Fibroblast of gingiva (primary cell): ENCODE results near the gene KCNH5.
"Not testable (repeated sequence)": the region's sequence is repeated elsewhere in the genome, so short reads cannot be mapped to it uniquely, and the experiment has no call there.

Experiments used
- DNase-seq: peaks from one replicate; pipeline ENCODE4 v3.0.0-alpha.2; 2011; ENCODE audit warnings: low read depth

KCNH5 gene

DNA sequence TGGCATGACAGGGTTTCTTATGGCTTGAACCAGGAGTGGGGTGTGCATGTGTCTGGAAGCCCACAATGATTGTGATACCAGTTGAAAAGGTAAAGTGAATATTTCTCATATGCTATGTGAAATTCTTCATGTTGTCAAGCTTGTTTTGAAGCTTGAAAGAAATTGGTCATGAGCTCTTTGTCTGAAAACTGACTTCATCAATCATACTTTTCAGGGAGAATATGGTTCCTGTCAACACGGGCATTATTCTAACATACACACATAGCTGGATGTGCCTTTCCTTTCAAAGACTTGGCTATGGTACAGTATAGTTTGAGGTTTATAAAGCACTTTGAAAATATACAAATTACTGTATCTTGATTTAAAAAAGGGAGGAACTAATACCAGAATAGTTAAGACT is 158.8 kb downstream of the KCNH5 start:
- no peak for DNase-seq

DNA sequence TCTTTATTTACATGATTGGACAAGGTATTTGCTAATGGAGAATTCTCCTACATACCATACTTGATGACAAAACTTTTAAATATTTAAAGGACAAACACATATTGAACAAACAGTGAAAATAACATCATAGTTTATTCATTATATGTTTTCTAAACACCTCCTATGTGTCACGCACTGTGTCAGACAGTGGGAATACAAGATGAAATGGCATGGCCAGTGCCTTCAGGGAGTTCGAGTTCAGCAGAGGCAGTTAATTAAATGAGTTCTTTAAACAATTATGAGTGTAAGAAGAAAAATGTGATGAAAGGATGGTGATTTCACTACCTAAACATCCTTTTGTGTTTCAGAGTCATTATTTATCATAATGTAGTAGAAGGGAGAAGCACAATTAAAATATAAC is 159.8 kb downstream of the KCNH5 start:
- DNase-seq = no peak

- no peak for DNase-seq
Measured at GRCh38 chr14:62882967-62883366, 162.3 kb downstream of the KCNH5 start.

DNA sequence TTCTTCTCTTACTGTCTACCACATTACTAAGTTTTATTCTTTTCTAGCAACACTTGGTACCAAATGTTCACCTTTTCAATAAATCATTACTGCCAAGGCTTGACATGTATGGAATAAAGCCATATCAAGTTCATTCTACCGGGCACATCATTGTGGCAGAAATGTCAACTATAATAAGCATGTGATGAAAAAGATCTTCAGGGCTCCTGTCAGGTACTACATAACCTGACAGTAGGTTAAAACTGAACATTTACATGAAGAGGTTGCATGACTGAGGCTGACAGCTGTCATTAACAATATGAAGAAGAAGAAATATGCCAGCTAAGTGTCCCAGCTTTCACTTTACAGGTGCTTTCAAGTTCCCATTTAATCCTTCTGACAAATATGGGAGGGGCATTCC is 178.9 kb downstream of the KCNH5 start:
- DNase-seq = no peak

GRCh38 chr14:62864588-62864987 is 180.7 kb downstream of the KCNH5 start:
- no peak for DNase-seq

- not testable (repeated sequence) for DNase-seq
Measured at GRCh38 chr14:62858011-62858410, 187.2 kb downstream of the KCNH5 start.

GRCh38 chr14:62854951-62855350 is 190.3 kb downstream of the KCNH5 start:
- no peak for DNase-seq

GRCh38 chr14:62847168-62847567 is 198.1 kb downstream of the KCNH5 start:
- DNase-seq = no peak

GRCh38 chr14:62844546-62844945 is 200.7 kb downstream of the KCNH5 start:
- no peak for DNase-seq

DNA sequence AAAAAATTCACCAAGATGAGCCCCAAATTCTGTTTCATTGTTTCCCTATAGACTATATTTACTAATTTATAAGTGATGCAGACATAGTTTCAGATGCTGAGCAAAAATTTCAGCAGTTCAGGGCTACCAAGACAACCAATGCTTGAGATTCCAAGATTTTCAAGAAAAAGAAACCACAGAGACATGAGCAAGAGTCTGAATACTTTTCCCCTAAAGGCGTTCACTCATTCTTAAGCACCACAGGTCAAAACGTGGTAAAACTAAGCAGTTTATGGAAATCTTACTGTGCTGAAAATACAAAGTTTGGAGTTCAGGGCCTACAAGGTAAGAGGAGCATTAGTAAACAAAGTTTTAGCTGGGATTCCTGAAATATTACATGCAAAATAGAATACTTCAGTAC is 221.2 kb downstream of the KCNH5 start:
- no peak for DNase-seq

GRCh38 chr14:62819931-62820330 is 225.3 kb downstream of the KCNH5 start:
- DNase-seq = no peak

- no peak for DNase-seq
Measured at GRCh38 chr14:62807636-62808035, 237.6 kb downstream of the KCNH5 start.

DNA sequence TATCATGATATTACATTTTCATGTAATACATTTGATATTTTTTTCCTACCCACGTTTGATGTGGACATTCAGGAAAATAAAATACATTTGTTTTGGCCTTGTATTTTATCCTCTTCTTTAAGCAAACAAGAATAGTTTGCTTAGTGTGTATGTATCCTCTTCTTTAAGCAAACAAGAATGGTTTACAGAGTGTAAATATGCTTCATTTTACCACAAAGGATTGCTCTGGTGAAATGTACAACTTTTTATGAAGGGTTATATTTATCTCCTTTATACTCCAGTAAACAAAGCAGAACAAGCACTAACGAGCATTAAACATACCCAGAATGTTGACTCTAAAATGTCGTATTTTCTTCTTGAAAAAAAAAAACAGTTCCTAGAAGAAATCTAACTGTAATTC is 244.7 kb downstream of the KCNH5 start:
- DNase-seq = no peak

DNA sequence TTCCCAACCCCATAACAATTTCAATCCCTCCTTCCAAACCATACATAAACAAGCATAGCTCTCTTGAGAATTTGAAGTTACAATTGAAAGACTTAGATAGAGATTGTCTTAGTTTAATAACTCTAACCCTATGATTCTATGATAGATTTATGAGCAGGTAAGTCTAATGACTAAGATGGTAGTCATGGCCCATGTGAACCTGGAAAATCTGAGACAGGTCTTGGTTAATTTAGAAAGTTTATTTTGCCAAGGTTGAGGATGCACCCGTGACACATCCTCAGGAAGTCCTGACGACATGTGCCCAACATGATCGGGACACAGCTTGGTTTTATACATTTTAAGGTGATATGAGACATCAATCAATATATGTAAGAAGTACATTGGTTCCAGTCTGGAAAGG is 248.8 kb downstream of the KCNH5 start:
- no peak for DNase-seq

DNA sequence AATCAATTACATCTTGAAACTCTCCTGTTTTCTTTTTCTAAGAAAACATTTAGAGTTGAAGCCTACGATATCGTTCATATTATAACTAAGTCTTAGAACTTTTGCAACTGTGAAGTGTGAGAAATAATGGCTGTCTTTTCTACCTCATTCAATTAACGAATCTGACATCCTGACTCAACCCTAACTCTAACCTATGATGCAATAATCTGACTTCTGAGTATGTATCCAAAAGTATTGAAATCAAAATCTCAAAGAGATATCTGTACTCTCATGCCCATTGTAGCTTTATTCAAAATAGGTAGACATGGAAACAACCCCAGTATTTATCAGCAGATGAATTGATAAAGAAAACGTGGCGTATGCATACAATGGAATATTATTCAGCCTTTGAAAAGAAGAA is 252.7 kb downstream of the KCNH5 start:
- no peak for DNase-seq

- not testable (repeated sequence) for DNase-seq
Measured at GRCh38 chr14:62781328-62781727, 263.9 kb downstream of the KCNH5 start.

- no peak for DNase-seq
Measured at GRCh38 chr14:62778852-62779251, 266.4 kb downstream of the KCNH5 start.

DNA sequence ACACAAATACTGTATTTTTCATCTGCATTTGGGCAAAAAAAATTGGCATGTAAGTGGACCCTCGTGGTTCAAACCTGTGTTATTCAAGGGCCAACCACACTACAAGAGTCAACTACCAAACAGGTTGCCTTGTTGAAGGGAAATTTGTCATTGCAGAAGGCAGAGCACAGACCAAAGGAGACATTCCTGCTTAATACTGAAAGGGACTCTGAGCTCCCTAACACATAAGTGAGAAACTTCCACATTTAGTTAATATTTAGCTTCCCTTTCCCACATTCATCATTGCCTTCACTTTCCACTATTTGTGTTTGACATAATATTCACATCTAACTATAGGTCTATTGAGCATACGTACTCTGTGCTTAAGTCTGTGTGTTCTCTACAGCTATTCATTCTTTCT is 266.9 kb downstream of the KCNH5 start:
- no peak for DNase-seq

DNA sequence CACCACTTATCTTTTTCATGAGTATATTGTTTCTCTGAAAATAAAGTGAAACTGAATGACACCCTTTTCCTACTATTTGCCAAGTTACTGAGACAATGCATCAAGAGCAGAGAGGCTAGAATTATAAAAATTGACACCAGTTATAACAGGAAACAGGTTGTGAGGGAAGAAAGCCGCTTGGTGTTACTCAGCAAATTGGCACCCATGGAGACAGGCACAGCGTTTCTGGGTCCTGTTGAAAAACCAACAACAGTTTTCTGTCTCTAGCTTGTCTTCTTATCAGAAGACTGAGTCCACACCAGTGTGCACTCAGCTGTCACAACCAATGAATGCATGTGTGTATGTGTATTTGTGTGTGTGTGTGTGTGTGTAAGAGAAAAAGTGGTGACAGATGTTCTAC is 267.7 kb downstream of the KCNH5 start:
- no peak for DNase-seq

DNA sequence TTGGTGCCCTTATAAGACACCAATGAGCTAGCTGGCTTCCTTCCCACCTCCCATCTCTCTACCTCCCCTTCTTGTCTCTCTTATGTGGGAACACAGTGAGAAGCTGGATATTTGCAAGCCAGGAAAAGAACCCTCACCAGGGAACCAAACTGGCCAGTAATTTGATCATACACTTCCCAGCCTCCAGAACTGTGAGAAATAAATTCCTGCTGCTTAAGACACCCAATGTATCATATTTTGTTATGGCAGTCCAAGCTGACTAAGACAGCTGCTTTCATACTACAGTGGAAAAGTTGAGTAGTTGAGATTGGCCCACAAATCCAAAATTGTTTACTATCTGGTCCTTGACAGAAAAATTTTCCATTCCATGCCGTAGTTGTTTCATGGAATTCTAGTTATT is 269.0 kb downstream of the KCNH5 start:
- no peak for DNase-seq

DNA sequence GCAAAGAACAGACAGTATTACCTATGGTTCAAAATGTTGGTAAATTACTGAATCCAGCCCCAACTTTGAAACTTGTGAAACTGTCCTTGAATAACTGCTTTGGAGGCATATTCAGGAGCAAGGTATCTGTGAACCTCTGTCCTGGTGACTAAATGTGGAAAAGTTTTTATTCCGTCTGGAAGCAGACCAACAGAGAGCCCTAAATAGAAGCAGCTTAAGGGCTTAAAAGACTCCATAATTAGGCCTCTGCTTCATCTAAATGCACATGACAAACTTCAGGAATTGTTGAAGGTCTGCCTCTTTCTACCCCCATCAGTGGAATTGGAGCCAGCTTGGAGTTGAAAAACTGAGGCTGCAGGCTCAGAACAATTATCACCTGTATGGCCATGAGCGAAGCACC is 276.5 kb downstream of the KCNH5 start:
- DNase-seq = no peak

- DNase-seq = no peak
Measured at GRCh38 chr14:62763951-62764350, 281.3 kb downstream of the KCNH5 start.

DNA sequence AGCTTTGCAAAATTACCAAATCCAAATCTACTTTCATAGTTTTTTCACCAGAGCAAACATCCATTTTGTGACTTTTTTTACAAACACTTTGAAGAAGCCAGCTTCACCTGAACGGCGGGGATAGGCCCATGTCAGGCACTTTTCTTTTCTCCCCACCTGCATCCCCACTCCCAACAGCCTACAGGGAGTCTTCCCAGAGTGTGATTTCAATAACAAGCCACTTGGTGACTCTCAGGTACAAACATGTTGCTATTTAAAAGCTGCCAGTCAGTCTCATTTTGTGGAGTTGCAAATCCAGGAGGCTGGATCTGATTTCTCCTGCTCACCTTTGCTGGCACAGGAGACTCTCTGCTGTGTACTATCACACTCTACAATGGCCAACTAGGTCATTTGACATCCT is 285.5 kb downstream of the KCNH5 start:
- no peak for DNase-seq

DNA sequence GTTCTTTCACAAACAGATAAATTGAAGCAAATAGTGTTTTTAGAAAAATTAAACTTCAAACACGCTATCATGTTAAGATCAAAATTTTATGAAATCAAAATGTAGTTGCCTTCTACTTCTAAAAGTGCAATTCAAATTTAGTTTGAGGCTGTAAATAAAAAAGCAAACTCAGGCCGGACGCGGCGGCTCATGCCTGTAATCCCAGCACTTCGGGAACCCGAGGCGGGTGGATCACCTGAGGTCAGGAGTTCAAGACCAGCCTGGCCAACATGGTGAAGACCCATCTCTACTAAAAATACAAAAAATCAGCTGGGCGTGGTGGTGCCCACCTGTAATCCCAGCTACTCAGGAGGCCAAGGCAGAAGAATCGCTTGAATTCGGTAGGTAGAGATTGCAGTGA is 298.4 kb downstream of the KCNH5 start:
- DNase-seq = not testable (repeated sequence)

DNA sequence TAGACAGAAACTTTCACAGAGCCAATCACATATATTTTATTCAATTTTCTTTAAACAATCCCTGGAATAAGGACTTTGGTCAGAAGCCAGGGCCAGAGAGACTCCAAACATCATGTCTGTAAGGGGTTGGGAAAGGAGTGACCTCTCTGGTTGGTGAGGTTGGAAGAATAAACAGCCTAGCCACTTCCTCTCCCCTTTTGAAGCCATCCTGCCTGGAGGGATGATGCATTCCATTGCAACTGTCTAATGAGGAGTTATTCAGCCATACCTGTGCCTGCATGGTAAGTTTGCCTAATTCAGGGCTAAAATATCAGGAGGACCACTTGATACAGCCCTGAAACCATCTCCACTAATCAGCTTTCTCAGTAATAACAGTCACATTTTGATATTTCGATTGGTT is 299.8 kb downstream of the KCNH5 start:
- DNase-seq = no peak
